Measurements from ENCODE around the gene B3GNT9.
A peak's percentile ranks its signal among the peaks of the same experiment; 100 is the strongest.

The B3GNT9 gene, protein sequence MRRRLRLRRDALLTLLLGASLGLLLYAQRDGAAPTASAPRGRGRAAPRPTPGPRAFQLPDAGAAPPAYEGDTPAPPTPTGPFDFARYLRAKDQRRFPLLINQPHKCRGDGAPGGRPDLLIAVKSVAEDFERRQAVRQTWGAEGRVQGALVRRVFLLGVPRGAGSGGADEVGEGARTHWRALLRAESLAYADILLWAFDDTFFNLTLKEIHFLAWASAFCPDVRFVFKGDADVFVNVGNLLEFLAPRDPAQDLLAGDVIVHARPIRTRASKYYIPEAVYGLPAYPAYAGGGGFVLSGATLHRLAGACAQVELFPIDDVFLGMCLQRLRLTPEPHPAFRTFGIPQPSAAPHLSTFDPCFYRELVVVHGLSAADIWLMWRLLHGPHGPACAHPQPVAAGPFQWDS

GRCh38 chr16:67150833-67151396 is at the start of gene B3GNT9:
B3GNT9 (minus strand) TSS chr16:67150998; CDS start chr16:67150485, 513 bp downstream.
- H3K27ac ChIP-seq = no peak within 1 kb of the TSS
- TF ChIP-seq ZFX (IDR thresholded peaks at IDR 0.05; ENCODE audit: borderline replicate concordance) = no peak
- TF ChIP-seq, protein P1, sequence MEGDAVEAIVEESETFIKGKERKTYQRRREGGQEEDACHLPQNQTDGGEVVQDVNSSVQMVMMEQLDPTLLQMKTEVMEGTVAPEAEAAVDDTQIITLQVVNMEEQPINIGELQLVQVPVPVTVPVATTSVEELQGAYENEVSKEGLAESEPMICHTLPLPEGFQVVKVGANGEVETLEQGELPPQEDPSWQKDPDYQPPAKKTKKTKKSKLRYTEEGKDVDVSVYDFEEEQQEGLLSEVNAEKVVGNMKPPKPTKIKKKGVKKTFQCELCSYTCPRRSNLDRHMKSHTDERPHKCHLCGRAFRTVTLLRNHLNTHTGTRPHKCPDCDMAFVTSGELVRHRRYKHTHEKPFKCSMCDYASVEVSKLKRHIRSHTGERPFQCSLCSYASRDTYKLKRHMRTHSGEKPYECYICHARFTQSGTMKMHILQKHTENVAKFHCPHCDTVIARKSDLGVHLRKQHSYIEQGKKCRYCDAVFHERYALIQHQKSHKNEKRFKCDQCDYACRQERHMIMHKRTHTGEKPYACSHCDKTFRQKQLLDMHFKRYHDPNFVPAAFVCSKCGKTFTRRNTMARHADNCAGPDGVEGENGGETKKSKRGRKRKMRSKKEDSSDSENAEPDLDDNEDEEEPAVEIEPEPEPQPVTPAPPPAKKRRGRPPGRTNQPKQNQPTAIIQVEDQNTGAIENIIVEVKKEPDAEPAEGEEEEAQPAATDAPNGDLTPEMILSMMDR (IDR thresholded peaks at IDR 0.05) = no peak

DNA sequence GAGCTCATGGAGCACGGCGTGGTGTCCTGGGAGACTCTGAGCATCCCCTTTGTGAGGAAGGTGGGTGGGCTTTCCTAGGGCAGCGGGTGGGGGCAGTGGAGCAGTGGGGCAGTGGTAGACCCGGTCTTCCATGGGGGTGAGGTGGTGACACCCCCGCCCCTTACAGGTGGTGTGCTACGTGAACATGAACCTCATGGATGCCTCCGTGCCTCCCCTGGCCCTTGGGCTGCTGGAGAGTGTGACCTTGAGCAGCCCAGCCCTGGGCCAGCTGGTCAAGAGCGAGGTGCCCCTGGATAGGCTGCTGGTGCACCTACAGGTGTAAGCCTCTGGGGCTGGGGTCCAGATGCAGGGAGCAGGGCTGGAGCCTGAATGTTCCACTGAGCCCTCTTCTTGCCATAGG is 49.7 kb upstream of the B3GNT9 start:
- H3K27ac ChIP-seq = peak overlapping the region; percentile 92
- no peak for TF ChIP-seq ZFX (IDR thresholded peaks at IDR 0.05; ENCODE audit: borderline replicate concordance)
- TF ChIP-seq, protein P1 (IDR thresholded peaks at IDR 0.05) = no peak

GRCh38 chr16:67199808-67200198 is 49.0 kb upstream of the B3GNT9 start:
- H3K27ac ChIP-seq = peak overlapping the region; percentile 92
- TF ChIP-seq, protein P1 (IDR thresholded peaks at IDR 0.05) = peak; percentile 71
- no peak for TF ChIP-seq ZFX (IDR thresholded peaks at IDR 0.05; ENCODE audit: borderline replicate concordance)

DNA sequence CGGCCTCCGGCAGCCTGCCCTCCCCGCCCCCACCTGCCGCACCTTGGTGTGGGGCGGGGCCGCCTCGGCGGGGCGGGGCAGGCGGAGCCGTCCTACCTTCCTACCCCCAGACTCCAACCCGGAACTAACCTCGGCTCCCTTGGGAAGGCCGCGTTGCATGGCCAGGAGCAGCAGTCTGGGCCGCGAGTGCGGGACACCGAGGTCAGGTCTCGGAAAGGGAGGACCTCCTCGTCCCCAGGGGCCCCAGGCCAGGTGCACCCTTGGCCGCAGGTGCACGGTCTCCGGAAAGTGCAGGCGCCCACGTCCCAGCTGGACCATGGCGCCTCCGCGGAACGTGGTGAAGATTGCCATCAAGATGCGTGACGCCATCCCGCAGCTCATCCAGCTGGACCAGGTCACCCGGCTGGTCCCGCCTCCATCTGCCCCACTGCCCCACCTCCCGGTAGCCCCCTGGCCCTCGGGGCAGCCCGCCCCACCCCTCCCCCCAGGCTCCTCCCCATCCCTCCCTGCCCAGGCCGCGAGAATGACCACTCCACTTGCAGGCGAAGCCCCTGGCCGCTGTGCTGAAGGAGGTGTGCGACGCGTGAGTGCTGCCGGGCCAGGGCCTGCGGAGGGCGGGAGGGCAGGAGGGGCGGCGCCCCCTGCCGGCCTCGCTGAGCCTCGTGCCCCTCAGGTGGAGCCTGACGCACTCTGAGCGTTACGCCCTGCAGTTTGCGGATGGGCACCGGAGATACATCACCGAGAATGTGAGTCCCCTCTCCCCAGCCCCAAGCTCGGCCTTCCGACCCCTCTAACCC is 48.4 kb upstream of the B3GNT9 start, which contains the start of gene ELMO3:
TSS of gene ELMO3 (plus strand) at position 121 of the 797 bp plus-strand sequence. CDS start at position 317, 196 bp downstream.
- TF ChIP-seq ZFX (IDR thresholded peaks at IDR 0.05; ENCODE audit: borderline replicate concordance) = no peak
- TF ChIP-seq, protein P1 (IDR thresholded peaks at IDR 0.05) = peak; percentile 90

GRCh38 chr16:67198238-67198734 is 47.5 kb upstream of the B3GNT9 start:
- H3K27ac ChIP-seq = peak overlapping the region; percentile 92

More for the DNA sequence above, 48.4 kb upstream of the B3GNT9 start, which contains the start of gene ELMO3:
- H3K27ac ChIP-seq = peak within 1 kb of the TSS; percentile 92

GRCh38 chr16:67197704-67198103 is 46.9 kb upstream of the B3GNT9 start:
- H3K27ac ChIP-seq = peak overlapping the region; percentile 92
- TF ChIP-seq, protein P1 (IDR thresholded peaks at IDR 0.05) = no peak
- no peak for TF ChIP-seq ZFX (IDR thresholded peaks at IDR 0.05; ENCODE audit: borderline replicate concordance)

More at GRCh38 chr16:67198238-67198734, 47.5 kb upstream of the B3GNT9 start:
- TF ChIP-seq, protein P1 (IDR thresholded peaks at IDR 0.05) = peak; percentile 95
- no peak for TF ChIP-seq ZFX (IDR thresholded peaks at IDR 0.05; ENCODE audit: borderline replicate concordance)

Data from 22Rv1 (cell line).